SK-N-SH treated with all-trans-retinoic acid at 6 μM for 48 hours (cell line): ENCODE results near the gene PRORP.

Experiments
- ATAC-seq: fragments of 200-7000 bp; cut with Tn5 transposase; 3 replicates; pipeline ENCODE4 v1.9.1; 2020; ENCODE audit warnings: mild to moderate bottlenecking, moderate library complexity
- CSDC2 ChIP-seq: fragments of 250-450 bp; sonication (Bioruptor Pico); IDR thresholded peaks from 2 replicates; pipeline ENCODE4 v1.5.0; 2020; ENCODE audit warnings: mild to moderate bottlenecking, moderate library complexity
- CSRNP3 ChIP-seq: fragments of 250-450 bp; sonication (Bioruptor Pico); IDR thresholded peaks from 2 replicates; pipeline ENCODE4 v1.5.1; 2021; ENCODE audit warnings: mild to moderate bottlenecking, moderate library complexity
- ESRRG ChIP-seq: fragments of 250-450 bp; sonication (Bioruptor Pico); IDR thresholded peaks from 2 replicates; pipeline ENCODE4 v1.6.1; 2021; ENCODE audit warnings: mild to moderate bottlenecking
- ISL1 ChIP-seq: fragments of 250-450 bp; sonication (Bioruptor Pico); IDR thresholded peaks from 2 replicates; pipeline ENCODE4 v2.1.2; 2022; ENCODE audit warnings: mild to moderate bottlenecking, moderate library complexity
- OSR1 ChIP-seq: fragments of 250-450 bp; sonication (Bioruptor Pico); IDR thresholded peaks from 2 replicates; pipeline ENCODE4 v1.8.0; 2022; ENCODE audit warnings: moderate library complexity, mild to moderate bottlenecking, inconsistent platforms
- PATZ1 ChIP-seq: fragments of 250-450 bp; sonication (Bioruptor Pico); IDR thresholded peaks from 2 replicates; pipeline ENCODE4 v1.8.0; 2020; ENCODE audit warnings: mild to moderate bottlenecking, moderate library complexity, borderline replicate concordance
- ZFP30 ChIP-seq: fragments of 450-650 bp; formaldehyde crosslinking; IDR thresholded peaks from 2 replicates; pipeline ENCODE4 v1.5.0; 2022; ENCODE audit warnings: mild to moderate bottlenecking, moderate library complexity
- ZNF565 ChIP-seq: fragments of 450-650 bp; formaldehyde crosslinking; conservative IDR thresholded peaks from 2 replicates; pipeline ENCODE4 v1.5.0; 2020; ENCODE audit warnings: low read depth, mild to moderate bottlenecking, moderate library complexity

The PRORP gene

GRCh38 chr14:35167496-35167895 is 45.1 kb downstream of the PRORP start:
- TF ChIP-seq ZFP30 (CRISPR knock-in tag): no peak
- no peak for TF ChIP-seq CSDC2
- no peak for TF ChIP-seq CSRNP3 (CRISPR knock-in tag)
- no peak for TF ChIP-seq PATZ1 (CRISPR knock-in tag)
- no peak for TF ChIP-seq ESRRG (CRISPR knock-in tag)
- TF ChIP-seq OSR1 (CRISPR knock-in tag): no peak
- TF ChIP-seq ZNF565: no peak
- TF ChIP-seq ISL1: no peak
- ATAC-seq: no peak
